ENCODE results near the gene PRKN.

Gene PRKN

DNA sequence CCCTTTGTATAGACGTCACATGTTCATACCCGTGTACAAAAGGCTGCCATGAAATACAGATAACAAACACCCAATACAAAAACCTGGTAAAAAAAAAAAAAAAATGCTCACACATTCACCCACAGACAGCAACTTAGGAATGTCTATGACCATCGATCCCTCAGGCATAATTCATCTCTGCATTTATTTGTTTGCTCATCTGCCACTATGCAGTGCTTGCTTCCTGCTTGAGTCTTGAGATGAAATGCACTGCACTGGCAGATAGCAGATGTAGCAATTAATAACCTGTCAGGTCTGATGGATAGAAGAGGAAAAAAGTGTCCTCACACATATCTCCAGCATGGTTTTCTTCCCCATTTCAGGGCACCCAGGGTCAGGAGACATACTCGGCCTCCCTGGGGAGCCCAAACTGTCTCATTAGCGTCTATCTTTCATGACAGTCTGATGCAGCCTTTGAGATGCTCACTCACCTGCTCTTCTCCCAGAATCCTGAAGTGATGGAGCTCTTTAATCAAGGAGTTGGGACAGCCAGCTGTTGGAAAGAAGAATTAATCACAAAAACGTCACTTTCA, 1158.6 kb downstream of the PRKN start:
- Histone ChIP-seq H3K27ac (no peak overlapping the region), H3K27me3 (no peaks in the 10 kb centered on the region), H3K4me3 (no peak overlapping the region), H3K36me3 (no peaks in the 10 kb centered on the region), H3K4me1 (no peaks in the 10 kb centered on the region), H3K9me3 (no peaks in the 10 kb centered on the region)
- no peak for DNase-seq
- TF ChIP-seq, protein P1, sequence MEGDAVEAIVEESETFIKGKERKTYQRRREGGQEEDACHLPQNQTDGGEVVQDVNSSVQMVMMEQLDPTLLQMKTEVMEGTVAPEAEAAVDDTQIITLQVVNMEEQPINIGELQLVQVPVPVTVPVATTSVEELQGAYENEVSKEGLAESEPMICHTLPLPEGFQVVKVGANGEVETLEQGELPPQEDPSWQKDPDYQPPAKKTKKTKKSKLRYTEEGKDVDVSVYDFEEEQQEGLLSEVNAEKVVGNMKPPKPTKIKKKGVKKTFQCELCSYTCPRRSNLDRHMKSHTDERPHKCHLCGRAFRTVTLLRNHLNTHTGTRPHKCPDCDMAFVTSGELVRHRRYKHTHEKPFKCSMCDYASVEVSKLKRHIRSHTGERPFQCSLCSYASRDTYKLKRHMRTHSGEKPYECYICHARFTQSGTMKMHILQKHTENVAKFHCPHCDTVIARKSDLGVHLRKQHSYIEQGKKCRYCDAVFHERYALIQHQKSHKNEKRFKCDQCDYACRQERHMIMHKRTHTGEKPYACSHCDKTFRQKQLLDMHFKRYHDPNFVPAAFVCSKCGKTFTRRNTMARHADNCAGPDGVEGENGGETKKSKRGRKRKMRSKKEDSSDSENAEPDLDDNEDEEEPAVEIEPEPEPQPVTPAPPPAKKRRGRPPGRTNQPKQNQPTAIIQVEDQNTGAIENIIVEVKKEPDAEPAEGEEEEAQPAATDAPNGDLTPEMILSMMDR (IDR thresholded peaks at IDR 0.05) = no peak
- intact Hi-C loops (cut with DNase I; ENCODE audit: low total_unique reads) = no loop called here

DNA sequence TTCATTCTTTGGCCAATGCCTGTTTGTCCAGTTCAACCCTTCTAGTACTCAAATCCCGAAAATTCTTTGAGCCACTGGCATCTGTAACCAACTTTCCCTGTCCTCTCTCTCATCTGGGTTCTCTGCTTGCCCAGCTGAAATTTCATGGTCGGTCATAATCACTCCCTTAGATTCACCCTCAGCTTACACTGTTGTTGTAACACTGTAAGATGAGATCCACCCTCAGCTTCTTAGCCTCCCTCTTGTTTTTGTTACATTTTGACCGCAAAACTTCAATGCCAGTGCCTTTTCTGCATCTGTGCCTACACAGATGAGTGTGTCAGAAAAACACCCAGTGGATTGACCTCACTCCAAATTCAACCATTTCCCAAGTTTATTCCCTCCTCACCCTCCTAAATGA, 1162.6 kb downstream of the PRKN start:
- H3K9me3 ChIP-seq = no peaks in the 10 kb centered on the region
- TF ChIP-seq, protein P1 (IDR thresholded peaks at IDR 0.05) = no peak
- no peak overlapping the region for H3K27ac ChIP-seq
- no peak overlapping the region for H3K4me3 ChIP-seq
- H3K36me3 ChIP-seq = no peaks in the 10 kb centered on the region
- intact Hi-C loops (cut with DNase I; ENCODE audit: low total_unique reads) = no loop called here
- no peaks in the 10 kb centered on the region for H3K4me1 ChIP-seq
- no peaks in the 10 kb centered on the region for H3K27me3 ChIP-seq
- no peak for DNase-seq

DNA sequence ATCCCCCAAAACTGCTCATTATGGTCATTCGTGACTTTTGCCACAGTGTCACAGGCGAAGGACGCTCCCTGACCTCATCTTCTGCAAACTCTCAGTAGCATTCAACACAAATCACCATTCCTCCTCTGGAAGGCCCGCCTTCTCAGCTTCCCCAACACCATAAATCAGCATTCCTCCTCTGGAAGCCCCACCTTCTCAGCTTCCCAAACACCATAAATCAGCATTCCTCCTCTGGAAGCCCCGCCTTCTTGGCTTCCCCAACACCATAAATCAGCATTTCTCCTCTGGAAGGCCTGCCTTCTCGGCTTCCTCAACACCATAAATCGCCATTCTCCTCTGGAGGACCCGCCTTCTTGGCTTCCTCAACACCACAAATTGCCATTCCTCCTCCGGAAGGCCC, 1165.7 kb downstream of the PRKN start:
- DNase-seq = no peak
- TF ChIP-seq, protein P1 (IDR thresholded peaks at IDR 0.05) = no peak
- Histone ChIP-seq H3K9me3 (no peaks in the 10 kb centered on the region), H3K27me3 (no peaks in the 10 kb centered on the region), H3K36me3 (no peaks in the 10 kb centered on the region), H3K4me1 (no peaks in the 10 kb centered on the region), H3K4me3 (no peak overlapping the region), H3K27ac (no peak overlapping the region)
- intact Hi-C loops (cut with DNase I; ENCODE audit: low total_unique reads) = no loop called here

DNA sequence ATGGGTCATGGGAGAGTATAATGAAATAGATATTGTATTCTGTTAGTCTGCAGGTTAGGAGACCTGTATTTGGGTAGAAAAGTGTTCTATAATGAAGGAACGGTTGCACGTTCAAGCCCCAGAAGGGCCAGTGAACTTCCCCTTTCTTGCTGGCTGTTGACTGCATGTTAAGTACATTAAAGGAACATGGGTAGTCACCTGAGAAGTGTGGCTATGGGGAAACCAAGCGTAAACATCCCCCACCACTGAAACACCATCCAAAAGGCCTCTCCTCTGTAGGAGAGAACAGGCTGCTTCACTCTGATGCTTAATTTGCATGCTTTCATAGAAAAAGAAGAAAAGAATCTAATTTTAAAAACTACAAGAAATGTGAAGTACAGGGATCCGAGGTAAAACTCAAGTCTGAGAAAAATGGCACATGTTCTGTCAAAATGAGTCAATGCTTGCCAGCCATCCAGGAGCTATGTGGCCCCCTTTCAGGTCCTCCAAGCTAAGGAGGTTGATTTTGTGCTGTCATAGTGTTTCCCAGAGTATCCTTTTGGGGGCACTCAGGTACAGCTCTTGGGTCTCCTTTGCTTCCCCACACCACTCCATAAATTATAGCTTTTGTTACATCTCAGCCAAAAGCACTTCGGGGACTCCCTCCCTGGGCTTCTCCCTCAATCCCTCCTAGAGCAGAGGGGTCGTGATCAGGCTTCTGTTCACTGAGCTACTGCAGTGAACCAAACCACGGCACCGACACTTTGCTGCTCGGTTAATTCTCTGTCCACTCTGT, 1170.0 kb downstream of the PRKN start:
- Histone ChIP-seq H3K27me3 (no peaks in the 10 kb centered on the region), H3K27ac (no peak overlapping the region), H3K9me3 (peaks cover 0 to 16% (median 6%) of the 10 kb centered on the region in 3 donors), H3K4me1 (no peaks in the 10 kb centered on the region), H3K4me3 (no peak overlapping the region), H3K36me3 (no peaks in the 10 kb centered on the region)
- intact Hi-C loops (cut with DNase I; ENCODE audit: low total_unique reads) = no loop called here
- DNase-seq = no peak
- TF ChIP-seq, protein P1 (IDR thresholded peaks at IDR 0.05) = no peak

DNA sequence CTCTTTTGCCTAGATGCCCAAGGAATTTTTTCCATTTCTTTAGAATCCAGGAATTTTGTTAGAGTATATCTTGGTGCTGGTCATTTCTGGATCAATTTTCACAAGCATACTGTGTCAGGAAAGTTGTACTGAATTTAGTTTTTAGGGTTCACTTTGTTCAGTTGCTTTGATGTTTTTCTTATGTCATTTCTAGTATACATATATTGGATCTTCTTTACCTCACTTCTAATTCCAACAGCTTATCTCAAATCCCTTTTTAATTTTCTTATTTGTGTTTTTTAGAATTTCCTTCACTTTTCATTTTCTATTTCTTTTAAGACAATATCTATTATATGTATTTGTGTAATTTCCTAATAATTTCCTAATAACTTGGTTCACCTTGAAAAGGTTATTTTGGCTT, 1172.7 kb downstream of the PRKN start:
- Histone ChIP-seq H3K4me1 (no peaks in the 10 kb centered on the region), H3K4me3 (no peak overlapping the region), H3K27ac (no peak overlapping the region), H3K27me3 (no peaks in the 10 kb centered on the region), H3K9me3 (peaks cover 0 to 16% (median 6%) of the 10 kb centered on the region in 3 donors), H3K36me3 (no peaks in the 10 kb centered on the region)
- DNase-seq = no peak
- TF ChIP-seq, protein P1 (IDR thresholded peaks at IDR 0.05) = no peak
- intact Hi-C loops (cut with DNase I; ENCODE audit: low total_unique reads) = no loop called here

All from tibial artery (tissue), 4 donors.